NCI-H2227 treated with DMSO at 0.1 percent for 48 hours (cell line): ENCODE results near the gene PSMC3.

Experiments used
- DNase-seq: peaks from one replicate; lab custom pipeline; 2025; lab: John Stamatoyannopoulos, UW

Gene PSMC3

GRCh38 chr11:47443028-47443700 is 16.9 kb upstream of the PSMC3 start:
- DNase-seq: no peak

GRCh38 chr11:47442514-47442913 is 16.3 kb upstream of the PSMC3 start:
- no peak for DNase-seq

DNA sequence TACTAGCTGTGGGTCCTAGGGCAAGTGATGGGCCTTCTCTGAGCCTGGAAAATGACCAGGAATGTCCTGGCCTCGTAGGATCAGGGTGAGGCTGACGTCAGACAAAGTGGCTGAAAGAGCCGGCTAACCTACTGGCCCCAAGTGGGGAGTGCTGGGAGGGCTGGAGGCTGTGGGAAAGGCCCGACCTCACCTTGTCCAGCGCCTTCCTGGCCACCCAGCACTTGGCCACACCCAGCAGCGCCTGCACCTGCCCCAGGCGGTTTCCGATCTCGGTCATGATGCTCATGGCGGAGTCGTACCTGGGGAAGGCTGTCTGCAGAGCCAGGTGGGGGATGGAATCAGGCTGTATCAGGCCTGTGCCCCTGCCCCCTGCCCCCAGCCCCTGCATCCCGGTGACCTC is 15.2 kb upstream of the PSMC3 start:
- DNase-seq: no peak

DNA sequence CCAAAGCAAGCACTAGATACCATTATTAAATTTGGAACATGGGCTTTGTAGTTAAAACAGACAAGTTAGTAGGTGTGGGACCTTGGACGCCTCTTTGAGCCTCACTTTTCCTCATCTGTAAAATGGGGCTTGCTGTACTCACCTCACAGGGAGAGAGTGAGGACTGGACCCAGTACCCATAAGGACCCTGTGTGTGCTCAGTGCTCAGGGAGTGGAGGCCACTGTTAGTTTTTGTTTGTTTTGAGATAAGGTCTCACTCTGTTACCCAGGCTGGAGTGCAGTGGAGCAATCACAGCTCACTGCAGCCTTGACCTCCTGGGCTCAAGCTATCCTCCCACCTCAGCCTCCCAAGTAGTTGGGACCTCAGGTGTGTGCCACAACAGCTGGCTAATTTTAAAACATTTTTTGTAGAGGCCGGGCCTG is 13.8 kb upstream of the PSMC3 start:
- no peak for DNase-seq

DNA sequence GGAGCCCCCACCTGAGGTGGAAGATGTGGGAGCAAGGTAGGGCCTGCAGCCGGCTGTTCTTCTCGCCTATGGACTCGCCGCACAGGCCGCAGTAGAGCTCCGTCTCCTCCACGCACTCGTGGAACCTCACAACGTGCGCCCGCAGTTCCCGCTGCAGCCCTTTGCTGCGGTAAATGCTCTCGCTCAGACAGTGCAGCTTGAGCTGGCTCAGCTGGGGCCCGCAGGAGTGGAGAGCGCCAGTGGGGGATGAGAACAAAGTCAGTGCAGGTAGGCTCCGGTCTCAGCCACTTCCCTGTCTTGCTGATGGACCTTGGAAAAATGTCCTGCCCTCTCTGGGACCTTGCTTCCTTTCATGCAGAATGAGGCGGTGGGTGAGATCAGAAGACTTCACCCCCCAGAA is 12.5 kb upstream of the PSMC3 start:
- no peak for DNase-seq

- DNase-seq: no peak
Observed at GRCh38 chr11:47437746-47438418, 11.6 kb upstream of the PSMC3 start.

DNA sequence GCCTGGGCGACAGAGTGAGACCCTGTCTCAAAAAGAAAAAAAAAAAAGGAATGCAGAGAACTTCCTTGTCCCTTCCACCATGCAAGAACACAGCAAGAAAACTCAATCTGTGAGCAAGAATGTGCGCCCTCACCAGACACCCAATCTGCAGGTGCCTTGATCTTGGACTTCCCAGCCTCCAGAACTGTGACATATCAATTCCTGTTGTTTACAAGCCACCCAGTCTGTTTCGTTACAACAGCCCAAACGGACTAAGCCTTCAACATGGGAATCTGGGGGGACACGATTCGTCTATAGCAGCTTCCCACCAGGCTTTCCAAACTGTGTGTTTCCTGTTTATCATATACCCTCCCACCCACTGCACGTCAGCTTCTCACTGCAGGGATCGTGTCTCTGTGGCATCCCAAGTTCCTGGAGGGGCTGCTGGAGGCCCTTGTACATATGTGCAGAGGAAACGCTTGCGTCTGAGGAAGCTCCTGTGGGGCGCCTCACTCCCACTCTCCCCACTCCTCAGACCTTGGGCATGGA is 11.0 kb upstream of the PSMC3 start:
- DNase-seq: no peak

DNA sequence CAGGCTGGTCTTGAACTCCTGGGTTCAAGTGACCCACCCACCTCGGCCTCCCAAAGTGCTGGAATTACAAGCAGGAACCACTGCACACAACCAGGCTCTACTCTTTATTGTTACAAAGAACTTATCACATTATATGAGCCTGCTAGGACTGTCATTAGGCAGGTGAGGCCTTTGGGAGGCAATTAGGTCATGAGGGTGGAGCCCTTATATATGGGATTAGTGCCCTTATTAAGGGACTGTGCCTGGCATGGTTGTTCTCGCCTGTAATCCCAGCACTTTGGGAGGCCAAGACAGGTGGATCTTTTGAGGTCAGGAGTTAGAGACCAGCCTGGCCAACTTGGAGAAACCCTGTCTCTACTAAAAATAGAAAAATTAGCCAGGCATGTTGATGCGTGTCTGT is 10.5 kb upstream of the PSMC3 start:
- DNase-seq: no peak

DNA sequence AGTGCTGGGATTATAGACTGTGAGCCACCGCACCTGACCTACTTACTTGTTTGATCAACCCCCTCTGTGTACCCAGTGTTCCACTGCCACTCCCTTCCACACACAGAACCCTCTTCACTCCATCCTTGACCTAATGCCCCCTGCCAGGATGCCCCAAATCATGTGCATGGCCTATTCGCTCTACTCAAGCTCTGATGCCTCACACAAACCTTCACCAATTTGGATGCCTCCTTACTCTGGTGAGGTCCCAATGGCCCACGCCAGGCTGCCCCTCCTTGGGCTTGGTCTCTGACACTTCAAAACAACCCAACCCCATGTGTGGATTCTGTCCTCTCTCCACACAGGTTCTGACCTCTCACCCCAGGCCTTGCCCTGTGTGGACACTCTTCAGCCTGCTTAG is 9.4 kb upstream of the PSMC3 start:
- DNase-seq: no peak

DNA sequence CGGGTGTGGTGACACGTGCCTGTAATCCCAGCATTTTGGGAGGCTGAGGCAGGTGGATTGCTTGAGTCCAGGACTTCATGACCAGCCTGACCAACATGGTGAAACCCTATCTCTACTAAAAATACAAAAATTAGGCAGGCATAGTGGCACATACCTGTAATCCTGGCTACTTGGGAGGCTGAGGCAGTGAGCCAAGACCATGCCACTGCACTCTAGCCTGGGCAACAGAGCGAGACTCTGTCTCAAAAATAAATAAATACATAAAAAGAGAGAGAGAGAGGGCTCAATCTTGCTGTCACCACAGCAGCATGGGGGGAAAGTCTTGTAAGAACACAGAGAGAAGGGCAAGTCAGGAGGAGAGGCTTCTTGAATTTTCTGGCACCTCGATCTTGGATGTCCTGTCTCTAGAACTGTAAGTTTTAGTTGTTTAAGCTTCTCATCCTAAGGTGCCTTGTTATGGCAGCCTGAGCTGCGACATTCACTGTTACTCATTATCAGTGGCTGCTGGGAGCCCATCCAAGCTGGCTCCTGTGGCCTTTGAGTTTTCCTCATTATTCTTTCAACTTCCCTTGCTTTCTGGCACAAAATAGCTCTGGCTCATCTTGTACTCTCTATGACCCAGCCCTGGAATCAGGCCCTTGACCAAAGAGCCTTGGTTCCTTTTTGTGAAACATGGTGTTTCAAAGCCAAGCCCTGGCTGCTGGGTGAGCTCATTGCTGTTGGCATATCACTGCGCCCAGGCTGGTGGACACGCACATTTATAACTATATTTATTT is 8.0 kb upstream of the PSMC3 start:
- no peak for DNase-seq

GRCh38 chr11:47433157-47433556 is 6.9 kb upstream of the PSMC3 start:
- DNase-seq: no peak

DNA sequence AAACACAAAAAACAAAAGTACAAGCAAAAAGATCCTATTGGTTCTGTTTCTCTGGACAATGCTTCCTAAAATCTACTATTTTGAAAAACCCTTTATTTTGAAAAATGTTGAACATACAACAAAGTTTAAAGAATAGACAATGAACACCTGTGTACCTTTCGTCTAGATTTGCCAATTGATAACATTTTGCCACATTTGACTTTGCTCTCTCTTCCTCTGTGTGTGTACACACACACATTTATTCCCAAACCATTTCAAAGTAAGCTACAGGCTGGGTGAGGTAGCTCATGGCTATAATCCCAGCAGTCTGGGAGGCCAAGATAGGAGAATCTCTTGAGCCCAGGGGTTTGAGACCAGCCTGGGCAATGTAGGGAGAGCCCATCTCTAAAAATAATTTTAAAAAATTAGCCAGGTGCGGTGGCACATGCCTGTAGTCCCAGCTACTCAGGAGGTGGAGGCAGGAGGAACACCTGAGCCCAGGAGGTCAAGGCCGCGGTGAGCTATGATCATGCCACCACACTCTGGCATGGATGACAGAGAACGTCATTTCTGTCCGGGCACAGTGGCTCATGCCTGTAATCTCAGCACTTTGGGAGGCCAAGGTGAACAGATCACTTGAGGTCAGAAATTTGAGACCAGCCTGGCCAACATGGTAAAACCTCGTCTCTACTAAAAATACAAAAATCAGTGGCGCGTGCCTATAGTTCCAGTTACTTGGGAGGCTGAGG is 5.3 kb upstream of the PSMC3 start:
- DNase-seq: no peak

DNA sequence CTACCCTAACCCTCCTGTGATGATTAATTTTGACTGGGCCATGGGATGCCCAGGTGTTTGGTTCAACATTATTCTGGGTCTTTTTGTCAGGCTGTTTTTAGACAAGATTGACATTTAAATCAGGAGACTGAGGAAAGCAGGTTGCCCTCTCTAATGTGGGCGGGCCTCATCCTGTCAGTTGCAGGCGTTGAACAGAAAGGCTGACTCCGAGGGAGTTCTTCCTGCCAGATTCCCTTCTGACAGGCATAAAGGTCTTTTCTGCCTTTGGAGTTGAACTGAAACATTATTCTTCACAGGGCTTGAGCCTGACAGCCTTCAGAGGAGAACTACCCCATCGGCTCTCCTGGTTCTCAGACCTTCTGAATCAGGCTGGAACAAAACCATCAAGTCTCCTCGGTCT is 4.3 kb upstream of the PSMC3 start:
- DNase-seq: no peak

DNA sequence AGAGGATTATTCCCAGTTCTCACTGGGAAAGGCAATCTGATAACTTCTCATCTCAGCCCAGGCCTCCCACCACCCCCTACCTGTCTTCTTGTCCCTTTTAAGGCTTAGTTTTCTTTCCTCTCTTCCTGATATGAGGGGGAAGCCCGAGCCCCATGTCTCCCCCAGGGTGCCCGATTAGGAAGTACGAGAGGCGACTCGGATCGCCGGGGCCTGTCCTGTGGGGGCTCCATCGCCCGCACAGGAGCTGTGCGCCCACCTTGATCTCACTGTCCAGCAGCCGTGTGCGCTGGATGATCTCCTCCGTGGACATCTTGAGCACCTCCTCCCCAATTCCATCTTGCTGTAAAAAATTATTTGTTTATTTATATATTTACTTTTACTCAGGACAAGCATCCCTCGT is 628 bp downstream of the PSMC3 start:
- DNase-seq: no peak

DNA sequence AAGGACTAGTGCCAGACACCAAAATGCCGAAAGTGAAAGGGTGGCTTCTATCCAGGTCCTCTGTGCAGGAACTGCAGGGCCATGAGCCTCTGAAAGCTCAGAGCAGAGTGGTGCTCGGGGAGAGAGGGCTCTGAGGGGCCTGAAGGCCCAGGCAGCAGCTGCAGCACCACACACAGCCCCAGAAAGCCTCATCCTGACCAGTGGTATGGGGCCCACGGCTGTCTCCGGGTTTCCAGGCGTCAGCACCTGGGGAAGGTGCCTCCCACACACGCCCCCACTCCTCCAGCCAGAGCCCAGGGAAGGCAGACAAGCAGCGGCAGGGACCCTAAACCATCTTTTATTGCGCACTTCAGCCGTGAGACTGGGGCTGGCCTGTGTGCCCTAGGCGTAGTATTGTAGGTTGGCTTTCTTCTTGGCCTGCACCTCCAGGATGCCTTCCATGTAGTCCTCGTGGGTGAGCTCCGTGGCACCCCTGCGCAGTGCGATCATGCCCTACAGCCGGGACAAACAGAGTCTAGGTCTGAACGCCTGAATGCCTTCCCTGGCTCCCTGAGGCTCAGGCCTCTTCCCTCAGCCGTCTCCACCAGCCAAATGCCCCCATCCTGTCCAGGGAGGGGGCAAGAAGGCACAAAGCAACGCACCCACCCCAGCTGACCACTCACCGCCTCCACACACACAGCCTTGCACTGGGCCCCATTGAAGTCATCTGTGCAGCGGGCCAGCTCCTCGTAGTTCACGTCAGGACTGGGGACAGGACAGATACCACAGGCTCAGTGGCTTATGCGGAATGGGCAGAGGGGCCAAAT is 7.6 kb downstream of the PSMC3 start:
- no peak for DNase-seq

GRCh38 chr11:47417712-47418111 is 8.5 kb downstream of the PSMC3 start:
- DNase-seq: no peak

DNA sequence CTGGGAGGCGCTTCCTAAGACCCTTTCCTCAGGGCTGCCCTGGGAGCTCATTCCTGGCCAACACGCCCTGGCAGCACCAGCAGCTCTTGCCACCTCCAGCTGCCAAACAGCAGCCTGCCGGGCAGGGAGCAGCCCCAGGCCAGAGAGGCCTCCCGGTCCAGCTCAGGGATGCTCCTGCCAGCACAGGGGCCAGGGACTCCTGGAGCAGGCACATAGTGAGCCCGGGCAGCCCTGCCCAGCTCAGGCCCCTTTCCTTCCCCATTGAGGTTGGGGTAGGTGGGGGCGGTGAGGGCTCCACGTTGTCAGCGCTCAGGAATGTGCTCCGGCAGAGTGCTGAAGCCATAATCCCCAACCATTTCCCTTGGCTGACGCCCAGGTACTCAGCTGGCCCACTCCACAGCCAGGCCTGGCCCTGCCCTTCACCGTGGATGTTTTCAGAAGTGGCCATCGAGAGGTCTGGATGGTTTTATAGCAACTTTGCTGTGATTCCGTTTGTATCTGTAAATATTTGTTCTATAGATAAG is 10.2 kb downstream of the PSMC3 start:
- DNase-seq: no peak

DNA sequence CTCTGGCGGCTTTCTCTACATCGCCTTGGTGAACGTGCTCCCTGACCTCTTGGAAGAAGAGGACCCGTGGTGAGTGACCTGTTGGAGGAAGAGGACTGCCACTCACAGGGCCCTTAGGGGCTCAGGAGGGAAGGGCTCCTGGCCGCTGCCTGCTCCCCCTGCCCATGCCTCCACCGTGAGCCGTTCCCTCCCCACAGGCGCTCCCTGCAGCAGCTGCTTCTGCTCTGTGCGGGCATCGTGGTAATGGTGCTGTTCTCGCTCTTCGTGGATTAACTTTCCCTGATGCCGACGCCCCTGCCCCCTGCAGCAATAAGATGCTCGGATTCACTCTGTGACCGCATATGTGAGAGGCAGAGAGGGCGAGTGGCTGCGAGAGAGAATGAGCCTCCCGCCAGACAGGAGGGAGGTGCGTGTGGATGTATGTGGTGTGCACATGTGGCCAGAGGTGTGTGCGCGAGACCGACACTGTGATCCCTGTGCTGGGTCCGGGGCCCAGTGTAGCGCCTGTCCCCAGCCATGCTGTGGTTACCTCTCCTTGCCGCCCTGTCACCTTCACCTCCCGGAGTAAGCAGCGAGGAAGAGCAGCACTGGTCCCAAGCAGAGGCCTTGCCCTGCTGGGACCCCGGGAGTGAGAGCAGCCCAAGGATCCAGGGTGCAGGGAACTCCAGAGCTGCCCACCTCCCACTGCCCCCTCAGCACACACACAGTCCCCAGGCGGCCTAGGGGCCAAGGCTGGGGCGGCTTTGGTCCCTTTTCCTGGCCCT is 11.0 kb downstream of the PSMC3 start:
- DNase-seq: no peak

DNA sequence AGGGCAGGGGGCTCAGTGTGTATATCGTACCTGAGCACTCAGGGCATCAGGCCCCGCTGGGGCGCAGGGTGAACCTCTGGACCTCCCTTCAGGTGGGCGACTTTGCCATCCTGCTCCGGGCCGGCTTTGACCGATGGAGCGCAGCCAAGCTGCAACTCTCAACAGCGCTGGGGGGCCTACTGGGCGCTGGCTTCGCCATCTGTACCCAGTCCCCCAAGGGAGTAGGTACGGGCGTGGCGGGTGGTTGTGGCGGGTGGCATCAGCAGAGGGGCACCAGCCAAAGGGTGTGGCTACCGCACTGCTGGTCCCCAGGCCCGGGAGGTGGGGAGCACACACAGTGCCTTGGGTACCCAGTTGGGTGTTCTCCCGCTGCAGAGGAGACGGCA is 11.6 kb downstream of the PSMC3 start:
- no peak for DNase-seq

DNA sequence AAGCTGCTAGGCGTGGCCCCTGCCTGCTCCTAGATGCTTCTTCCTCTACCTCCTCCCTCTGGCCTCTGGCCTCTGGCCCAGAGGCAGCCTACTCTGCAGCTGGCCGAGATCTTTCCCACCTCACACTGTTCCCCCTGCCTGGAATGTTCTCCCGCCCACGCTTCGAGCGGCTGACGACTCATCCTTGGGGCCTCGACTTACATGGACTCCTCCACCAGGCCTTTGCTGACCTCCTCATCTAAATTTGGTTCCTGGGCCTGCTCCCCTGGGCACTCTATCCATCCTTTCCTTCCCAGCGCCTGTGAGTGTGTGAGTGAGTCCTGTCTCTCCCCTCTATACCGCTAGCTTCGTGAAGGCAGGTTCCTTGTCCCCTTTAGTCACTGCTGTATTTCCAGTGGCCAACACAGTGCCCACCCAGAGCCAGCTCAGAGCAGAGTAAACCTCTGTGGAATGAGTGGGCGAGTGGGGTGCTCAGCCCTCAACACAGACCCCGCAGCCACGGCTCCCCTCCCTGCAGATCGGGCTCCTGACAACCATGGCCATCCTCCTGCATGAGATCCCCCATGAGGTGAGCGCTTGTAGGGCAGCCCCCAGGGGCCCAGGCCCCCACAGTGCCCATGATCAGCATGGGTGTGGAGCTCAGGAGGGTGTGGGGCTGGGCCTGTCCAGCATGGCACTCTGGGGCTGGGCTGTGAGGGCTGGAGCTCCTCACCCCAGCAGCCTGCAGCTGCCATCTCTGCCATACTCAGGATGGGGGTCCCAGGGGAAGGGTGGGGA is 12.1 kb downstream of the PSMC3 start:
- no peak for DNase-seq
